Endothelial cell of hepatic sinusoid (primary cell): ENCODE measurements around the gene KDM8.
"Not testable (repeated sequence)": the region's sequence is repeated elsewhere in the genome, so short reads cannot be mapped to it uniquely, and the experiment has no call there.

ENCODE experiments used
- in situ Hi-C: cut with HindIII; loops from 2 replicates; pipeline ENCODE4 v1.10.0; 2017; ENCODE audit warnings: low sequenced_read_pairs

Gene KDM8

DNA sequence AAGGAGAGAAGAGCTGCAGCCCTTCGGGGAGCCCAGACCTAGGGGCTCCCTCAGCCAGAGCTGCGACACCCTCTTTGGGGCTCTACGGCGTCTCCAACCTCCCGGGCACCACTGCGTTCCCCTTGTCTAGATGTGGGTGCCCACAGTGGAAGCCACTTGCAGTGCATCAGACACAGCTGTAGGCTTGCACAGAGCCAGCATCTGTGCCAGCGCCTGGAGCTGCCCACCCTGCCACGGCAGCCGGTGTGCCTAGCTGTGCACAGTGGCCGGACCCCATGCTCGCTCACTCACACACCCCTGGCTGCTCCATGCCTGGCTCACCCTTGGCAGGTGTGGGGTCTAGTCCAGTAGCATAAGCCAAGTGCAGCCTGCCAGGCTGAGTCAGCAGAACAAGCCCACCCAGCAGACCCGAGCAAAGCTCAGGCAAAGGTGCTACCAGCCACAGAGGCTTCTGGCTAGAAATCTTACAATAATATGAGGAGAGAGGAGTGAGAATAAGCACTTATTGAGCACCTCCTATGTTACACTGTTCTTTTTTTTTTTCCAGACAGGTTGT, 12.9 kb upstream of the KDM8 start:
- in situ Hi-C loops = no loop called here

DNA sequence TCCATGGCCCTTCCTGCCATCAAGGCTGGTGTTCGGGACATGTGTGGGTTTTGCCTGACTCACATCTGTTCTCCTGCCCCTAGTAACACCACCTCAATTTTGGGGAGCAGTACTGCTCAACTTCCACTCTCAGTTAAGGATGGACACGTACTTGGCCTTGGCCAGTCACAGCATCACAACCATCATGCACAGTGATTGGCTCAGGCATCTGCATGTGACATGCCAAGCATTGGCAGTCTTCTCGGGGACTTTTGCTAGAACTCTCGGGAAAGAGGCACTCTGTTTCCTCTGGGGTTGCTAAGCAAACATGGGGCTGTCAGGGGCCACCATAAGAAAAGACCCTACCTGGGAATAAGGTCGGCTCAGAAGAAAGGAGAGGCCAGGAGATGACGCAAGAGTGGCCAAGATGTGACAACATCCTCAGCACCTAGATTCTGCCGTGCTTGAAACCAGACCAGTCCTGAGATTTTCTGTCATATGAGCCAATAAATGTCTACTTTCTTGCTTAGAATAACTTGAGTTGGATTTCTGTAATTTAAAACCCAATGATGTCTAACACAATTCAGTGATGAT, 11.9 kb upstream of the KDM8 start:
- in situ Hi-C loops = no loop called here

DNA sequence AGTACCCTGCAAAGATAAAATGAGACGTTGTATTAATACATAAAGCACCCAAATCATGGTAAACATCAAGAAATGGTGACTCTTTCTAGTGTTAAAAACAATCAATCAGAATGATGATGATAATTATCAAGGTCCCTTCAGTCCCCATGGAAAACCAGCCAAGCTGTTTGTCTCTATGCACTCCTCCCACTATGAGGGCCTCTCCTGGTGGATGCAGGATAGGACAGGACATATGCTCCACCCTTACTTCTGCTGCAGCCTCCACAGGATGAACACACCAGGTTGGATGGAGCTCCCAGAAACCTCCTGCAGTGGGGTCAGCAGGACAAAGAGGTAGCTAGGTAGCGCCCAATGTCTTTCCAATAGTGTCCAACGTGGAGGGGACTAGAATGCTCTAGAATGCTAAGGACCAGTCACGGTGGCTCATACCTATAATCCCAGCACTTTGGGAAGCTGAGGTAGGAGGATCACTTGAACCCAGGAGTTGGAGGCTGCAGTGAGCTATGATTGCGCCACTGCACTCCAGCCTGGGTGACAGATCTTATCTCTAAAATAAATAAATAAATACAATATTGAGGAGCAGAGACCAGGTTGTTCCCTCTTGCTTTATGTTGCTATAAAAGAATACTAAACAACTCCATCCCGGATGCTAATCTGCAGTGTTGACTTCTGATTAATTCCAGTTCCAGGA, 9.9 kb upstream of the KDM8 start:
- in situ Hi-C loops = no loop called here

DNA sequence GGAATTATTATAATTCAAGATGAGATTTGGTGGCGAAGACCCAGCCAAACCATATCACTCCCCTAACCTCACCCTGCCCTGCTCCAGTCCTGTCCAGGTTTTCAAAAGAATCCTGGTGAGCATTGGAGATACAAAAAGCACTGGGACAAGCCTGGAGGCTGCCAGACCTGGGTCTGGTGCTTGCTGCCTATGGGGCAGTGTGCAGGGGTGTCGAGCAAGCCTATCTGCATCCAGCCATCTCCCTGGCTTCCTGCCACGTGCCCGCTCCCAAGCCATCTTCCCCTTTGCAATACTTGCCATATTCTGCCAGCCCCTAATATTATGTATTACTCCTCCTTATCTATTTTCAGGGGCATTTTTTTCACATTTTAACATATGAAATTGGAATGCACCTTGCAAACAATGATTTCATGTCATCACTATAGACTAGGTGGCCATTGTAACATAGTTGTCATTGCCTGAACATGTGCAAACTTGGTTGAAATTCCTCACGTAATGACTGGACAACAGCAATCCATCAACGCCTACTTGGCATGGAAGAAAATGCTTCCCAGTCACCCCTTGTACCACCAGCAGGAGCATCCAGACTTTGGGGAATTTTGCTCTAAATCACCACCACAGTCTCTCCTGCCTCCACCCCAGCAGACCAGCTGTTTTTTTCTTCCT, 8.1 kb upstream of the KDM8 start:
- in situ Hi-C loops = no loop called here

DNA sequence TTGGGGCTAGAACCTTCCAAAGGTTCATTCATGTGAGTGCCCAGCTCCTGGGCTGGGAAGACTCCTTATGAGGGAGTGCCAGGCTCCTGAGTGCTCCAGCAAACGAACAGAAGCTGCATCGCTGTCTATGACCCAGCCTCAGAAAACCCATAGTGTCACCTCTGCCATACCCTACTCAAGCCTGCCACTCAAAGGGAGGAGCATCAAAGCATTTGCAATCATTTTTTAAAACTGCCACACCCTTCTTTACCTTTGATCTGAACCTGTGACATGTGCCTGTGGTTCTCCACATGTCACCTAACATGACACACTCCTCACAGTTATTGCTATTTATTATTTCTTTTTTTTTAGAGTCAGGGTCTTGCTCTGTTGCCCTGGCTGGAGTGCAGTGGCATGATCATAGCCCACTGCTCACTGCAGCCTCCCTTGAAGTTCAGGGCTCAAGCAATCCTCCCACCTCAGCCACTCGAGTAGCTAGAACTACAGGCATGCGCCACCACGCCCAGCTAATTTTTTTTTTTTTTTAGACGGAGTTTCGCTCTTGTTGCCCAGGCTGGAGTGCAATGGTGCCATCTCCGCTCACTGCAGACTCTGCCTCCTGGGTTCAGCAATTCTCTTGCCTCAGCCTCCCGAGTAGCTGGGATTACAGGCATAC, 7.3 kb upstream of the KDM8 start:
- in situ Hi-C loops = no loop called here

DNA sequence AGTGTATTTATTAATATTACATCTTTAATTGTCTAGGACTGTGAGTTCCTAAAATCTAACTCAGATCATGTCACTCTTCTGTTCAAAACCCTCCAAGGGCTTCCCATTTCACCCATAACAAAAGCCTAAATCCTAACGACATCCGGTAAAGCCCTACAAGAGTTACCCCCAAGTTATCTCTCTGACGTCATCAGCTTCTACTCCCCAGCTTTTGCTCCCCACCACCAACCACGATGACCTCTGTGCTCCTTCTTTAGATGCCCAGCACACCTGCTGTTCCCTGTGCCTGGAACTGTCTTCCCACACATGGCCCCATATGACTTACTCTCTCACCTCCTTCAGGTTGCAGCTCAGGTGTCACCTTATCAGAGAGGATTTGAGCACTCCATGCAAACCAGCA, 6.3 kb upstream of the KDM8 start:
- in situ Hi-C loops = no loop called here

DNA sequence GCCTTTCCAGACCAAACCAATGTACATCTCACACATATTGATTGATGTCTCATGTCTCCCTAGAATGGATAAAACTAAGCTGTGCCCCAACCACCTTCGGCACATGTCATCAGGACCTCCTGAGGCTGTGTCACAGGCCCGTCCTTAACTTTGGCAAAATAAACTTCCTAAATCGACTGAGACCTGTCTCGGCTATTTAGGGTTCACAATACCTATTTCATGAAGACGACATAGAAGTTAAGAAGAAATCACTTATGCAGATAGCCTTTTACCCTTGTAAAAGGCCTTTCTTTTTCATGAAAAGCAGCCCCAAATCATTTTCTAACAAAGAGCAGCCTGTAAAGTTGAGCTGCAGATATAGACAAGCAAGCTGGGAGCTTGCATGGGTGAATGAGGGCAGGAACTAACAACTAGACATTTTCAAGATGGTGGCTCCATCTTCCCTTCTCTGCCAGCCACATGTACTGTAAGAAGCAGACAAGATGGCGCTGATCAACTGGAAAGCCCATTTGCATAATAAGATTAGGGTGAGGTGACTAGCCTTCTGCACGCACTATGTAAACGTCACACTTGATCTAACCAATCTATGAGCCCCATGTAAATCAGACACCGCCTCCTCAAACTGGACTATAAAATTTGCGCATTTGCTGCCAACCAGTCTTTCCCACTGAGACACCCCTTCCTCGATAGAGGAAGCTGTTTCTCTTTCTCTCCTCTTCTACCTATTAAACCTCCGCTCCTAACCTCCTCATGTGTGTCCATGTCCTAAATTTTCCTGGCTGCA, 4.7 kb upstream of the KDM8 start:
- in situ Hi-C loops = no loop called here

DNA sequence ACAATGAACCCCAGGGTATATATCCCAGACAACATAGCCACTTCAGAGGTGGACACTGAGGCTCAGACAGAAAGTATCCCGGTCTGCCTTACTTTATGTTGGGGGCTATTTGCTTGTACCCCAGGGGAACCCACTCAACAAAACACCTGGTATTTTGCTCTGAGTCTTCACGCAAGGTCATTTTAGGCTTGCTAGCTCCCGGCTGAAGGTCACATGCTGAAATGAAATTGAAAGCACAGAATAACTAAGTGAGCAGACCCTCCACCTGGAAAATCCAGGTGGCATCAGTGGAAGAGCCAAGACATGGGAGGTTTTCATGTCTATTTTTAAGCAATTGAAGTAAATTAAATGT, 4.1 kb upstream of the KDM8 start:
- in situ Hi-C loops = no loop called here

DNA sequence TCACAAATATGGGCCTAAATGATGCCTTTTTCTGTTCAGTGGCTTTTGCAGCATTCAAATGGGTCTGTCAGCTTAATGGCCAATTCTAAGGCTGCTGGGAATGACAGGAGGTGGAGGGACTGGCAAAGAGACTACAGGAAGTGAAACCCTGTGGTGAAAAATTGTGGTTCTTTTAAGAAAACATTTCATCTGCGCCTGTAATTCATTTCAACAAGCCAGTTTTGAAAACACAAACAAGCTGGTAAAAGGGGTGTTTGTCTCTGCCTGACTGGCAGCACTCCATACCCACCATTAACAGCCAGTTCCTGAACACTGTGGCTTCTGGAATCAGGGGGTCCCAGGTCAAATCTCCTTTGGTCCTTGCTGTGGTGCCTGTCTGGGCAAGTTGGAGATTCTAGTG, 3.6 kb upstream of the KDM8 start:
- in situ Hi-C loops = no loop called here

DNA sequence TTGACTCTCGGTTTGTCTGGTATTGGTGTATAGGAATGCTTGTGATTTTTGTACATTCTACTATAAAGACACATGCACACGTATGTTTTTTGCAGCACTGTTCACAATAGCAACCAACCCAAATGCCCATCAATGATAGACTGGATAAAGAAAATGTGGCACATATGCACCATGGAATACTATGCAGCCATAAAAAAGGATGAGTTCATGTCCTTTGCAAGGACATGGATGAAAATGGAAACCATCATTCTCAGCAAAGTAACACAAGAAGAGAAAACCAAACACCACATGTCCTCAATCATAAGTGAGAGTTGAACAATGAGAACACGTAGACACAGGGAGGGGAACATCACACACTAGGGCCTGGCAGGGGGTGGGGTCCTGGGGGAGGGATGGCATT, 2.4 kb upstream of the KDM8 start:
- in situ Hi-C loops = not testable (repeated sequence)

DNA sequence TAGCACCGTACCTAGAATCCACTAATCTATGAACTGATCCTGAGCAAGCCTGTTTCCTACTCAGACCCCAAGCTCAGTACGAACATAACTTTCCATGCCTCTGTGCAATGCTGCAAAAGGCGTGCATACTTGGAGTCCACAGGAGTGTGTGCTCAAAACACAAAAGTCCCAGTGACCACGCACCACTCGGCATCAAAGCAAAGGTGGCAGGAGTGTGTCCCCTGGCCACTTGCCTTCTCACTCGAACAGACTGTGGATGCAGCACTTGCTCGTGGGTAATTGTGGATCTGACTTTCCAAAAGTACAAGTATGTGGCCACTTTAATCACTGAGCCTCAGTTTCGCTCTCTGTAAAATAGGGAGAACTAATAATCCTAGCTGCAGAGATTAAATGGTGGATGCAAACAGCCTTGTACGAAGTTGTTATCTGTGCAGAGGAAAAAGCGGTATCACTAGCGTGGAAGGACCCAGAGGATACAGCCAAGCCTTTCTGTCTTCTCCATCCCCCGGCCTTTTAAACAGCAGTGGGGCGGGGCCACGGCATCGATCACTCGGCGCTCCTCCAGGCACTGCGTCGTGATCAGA, 311 bp upstream of the KDM8 start:
- in situ Hi-C loops = no loop called here

DNA sequence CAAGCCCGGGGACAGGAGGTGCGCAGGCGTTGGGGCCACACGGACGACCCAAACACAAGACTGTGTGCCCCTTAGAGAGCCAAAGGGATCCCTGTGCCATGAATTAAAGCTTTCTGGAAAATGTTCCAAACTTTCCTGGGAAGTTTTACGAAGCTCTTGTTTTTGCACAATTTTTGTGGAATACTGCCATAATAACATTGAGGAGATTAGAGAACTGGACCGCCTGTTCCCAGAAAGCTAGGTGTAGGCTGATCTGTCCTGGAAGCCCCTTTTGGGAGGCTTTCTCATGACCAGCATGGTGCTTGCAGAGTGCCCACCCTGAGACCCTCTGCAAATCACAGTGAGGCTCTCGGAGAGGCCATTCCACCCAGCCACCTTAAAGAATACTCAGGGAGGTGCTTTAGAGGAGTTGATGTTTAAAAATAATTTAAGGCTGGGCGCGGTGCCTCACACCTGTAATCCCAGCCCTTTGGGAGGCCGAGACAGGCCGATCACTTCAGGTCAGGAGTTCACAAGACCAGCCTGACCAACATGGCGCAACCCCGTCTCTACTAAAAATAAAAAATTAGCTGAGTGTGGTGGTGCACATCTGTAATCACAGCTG, 1.1 kb downstream of the KDM8 start:
- in situ Hi-C loops = no loop called here

DNA sequence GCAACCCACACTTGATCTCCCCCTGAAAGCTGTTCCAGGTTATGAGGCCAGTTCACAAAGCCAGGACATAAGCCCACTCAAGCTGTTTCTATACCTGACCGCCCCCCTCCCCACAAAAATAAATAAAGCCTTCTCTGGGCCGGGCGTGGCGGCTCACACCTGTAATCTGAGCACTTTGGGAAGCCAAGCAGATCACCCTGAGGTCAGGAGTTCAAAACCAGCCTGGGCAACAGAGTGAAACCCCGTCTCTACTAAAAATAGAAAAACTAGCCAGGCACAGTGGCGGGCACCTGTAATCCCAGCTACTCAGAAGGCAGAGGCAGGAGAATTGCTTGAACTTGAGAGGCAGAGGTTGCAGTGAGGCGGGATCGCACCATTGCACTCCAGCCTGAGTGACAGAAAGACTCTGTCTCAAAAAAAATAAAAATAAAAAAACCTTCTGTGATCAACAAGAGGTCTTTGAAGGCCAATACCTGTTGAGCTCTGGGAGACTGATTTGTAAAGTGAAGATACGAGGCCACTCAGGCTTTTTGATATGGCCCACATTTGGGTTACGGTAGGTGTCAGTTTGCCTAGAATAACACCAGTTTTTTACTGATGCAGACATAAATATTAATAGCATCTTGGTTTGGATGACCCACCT, 2.2 kb downstream of the KDM8 start:
- in situ Hi-C loops = no loop called here

DNA sequence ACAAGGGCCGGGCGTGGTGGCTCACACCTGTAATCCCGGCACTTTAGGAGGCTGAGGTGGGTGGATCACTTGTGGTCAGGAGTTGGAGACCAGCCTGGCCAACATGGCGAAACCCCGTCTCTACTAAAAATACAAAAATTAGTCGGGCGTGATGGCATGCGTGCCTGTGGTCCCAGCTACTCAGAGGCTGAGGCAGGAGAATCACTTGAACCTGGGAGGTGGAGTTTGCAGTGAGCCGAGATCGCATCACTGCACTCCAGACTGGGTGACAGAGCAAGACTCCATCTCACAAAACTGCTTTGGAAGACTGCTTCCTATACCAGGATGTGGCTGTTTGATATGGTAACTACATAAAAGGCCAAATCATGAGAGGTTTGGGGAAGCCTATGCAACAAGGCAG, 3.8 kb downstream of the KDM8 start:
- in situ Hi-C loops = not testable (repeated sequence)

DNA sequence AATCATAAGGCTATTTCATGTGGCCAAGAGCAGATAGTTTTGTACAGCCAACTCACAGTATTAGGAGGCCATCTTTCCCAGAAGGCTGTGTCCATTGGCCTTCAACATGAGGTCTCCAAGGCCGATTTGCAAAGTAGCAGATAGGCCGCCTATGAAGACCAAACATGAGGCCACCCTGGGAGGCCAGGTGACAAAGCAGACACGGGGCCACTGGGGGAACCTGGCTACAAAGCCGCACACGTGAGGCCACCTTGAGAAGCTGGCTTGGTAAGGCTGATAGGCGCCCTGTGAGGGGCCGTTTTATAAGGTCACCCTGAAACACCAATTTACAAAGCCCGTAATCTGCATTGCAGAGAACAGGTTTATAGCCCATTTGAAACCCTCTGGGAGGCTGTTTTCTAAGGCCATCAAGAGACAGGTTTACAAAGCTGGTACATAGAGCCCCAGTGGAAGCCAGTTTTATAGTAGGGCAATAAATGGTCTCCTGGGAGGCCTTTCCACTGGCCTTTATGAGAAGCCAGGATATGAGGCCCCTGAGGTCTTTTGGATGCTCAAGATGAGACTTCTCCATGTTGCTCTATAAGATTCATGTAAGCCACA, 4.9 kb downstream of the KDM8 start:
- in situ Hi-C loops = no loop called here

DNA sequence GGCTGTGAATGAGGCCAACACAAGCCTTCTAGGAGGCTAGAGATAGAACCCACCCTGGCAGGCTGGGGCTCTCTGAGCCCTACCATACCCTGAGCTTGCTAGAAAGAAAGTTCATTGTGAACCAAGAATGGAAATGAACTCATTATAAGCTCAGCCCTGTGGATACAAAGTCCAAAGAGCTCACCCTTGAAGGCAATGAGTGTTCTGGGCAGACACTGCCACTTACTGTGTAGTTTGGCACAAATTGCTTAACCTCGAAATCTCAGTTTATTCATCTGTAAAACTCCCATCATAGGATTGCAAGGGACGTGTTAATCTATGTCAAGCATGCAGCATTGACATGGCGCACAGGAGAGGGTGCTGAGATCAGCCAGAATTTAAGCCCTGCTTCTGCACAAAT, 5.5 kb downstream of the KDM8 start:
- in situ Hi-C loops = no loop called here

DNA sequence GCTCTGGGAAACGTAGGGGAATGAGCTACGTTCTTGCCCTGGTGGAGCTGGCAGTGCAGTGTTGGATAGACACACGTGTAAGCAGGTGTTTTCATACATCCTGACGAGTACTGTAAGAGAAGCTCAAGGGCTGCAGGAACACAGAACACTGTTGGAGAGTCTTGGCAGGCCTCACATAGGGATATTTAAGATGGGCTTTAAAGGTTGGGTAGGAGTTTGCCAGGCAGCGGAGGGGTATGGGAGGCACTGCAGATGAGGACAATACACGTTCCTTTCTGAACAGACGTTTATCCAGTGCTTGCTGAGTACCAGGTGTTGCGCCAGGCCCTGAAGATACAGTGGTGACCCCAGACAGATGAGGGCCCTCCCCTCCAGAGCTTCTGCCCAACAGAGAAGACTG, 6.3 kb downstream of the KDM8 start:
- in situ Hi-C loops = no loop called here

DNA sequence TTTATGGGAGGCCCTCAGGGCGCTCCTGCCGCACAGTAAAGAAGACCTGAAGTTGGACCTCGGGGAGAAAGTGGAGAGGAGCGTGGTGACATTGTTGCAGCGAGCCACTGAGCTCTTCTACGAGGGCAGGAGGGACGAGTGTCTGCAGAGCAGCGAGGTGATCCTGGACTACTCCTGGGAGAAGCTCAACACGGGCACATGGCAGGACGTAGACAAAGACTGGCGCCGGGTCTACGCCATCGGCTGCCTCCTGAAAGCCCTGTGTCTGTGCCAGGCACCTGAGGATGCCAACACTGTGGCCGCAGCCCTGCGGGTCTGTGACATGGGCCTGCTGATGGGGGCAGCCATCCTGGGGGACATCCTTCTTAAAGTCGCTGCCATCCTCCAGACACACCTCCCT, 6.8 kb downstream of the KDM8 start:
- in situ Hi-C loops = no loop called here

DNA sequence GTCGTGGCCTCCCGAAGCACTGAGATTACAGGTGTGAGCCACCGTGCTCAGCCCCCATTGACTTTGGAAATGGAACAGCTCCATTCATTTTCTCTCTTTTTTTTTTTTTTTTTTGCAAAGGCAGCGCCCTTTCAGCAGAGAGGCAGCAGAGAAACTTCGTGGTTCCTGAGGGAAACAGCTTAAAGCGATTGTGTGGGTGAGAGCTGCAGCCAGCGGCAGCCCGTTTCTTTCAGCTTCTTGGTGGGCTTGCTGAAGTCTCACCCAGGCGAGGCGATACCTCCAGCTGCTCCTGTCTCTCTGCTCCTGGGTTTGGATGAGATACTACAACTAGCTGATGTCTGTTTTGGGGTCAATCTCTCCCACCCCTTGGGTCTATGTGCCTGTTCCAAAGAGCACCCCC, 7.7 kb downstream of the KDM8 start:
- in situ Hi-C loops = no loop called here
